ENCODE measurements around the gene NLGN4X.

GRCh38 chrX:6132970-6133369 is 95.7 kb downstream of the NLGN4X start:
- TF ChIP-seq CTCF (IDR thresholded peaks at IDR 0.05; ENCODE audit: insufficient read depth, low read length, poor library complexity, severe bottlenecking), result no peak
- TF ChIP-seq EZH2phosphoT487 (conservative IDR thresholded peaks at IDR 0.05; ENCODE audit: low read length), result no peak

Measured in SU-DHL-6 (cell line).